HEK293 (cell line): ENCODE data around the gene ETV6.

Source experiments
- CTCF ChIA-PET: fragments of 350-600 bp; formaldehyde crosslinking; extraction: SDS; loops from one replicate; lab custom pipeline; 2021; ENCODE audit warnings: antibody characterized with exemption; lab: Yijun Ruan, JAX
- POLR2A ChIA-PET: fragments of 300-600 bp; formaldehyde crosslinking; extraction: SDS; loops from one replicate; lab custom pipeline; 2020; ENCODE audit warnings: antibody characterized with exemption, inconsistent platforms; lab: Yijun Ruan, JAX
- H3K27ac ChIP-seq: fragments of 200-500 bp; sonication (Bioruptor generic); 2 replicates; pipeline ENCODE4 v1.5.1; 2014; ENCODE audit warnings: low read depth, low read length, control low read depth, inconsistent platforms; ENCODE audit errors: extremely low read depth
- H3K36me3 ChIP-seq, 2 experiments: fragments of 200-500 bp in 1 of 2; sonication (Bioruptor generic) in 1 of 2; 1 replicate in 1 of 2; 2 replicates in 1 of 2; pipeline ENCODE4 v1.5.1; 2014 to 2017; ENCODE audit warnings: inconsistent platforms in 2 of 2, low read length in 2 of 2; ENCODE audit not compliant: control insufficient read depth in 2 of 2, insufficient read depth in 1 of 2
- H3K4me1 ChIP-seq: fragments of 200-500 bp; sonication (Bioruptor generic); 2 replicates; pipeline ENCODE4 v1.5.1; 2014; ENCODE audit warnings: mild to moderate bottlenecking, low read length, inconsistent platforms; ENCODE audit not compliant: control insufficient read depth, insufficient read depth
- H3K4me3 ChIP-seq: 2 replicates; pipeline ENCODE4 v1.5.1; 2011; ENCODE audit warnings: low read depth, mild to moderate bottlenecking, control low read depth, low read length, moderate library complexity
- H3K9me3 ChIP-seq: fragments of 200-500 bp; sonication (Bioruptor generic); 2 replicates; pipeline ENCODE4 v1.5.1; 2014; ENCODE audit warnings: low read depth, low read length, inconsistent platforms; ENCODE audit not compliant: control insufficient read depth, insufficient read depth
- GLI2 ChIP-seq: fragments of 450-650 bp; formaldehyde crosslinking; IDR thresholded peaks from 2 replicates; pipeline ENCODE4; 2017; ENCODE audit warnings: missing biosample characterization, missing genetic modification characterization, low read depth, borderline replicate concordance
- KLF16 ChIP-seq: fragments of 450-650 bp; formaldehyde crosslinking; IDR thresholded peaks from 2 replicates; pipeline ENCODE4 v1.5.1; 2017; ENCODE audit warnings: missing biosample characterization, missing genetic modification characterization
- PRDM10 ChIP-seq: fragments of 450-650 bp; formaldehyde crosslinking; IDR thresholded peaks from 2 replicates; pipeline ENCODE4 v1.5.1; 2016; ENCODE audit warnings: missing biosample characterization, missing genetic modification characterization
- TRIM28 ChIP-seq: IDR thresholded peaks from 2 replicates; pipeline ENCODE4 v1.6.1; 2011; ENCODE audit warnings: low read length, control low read depth, borderline replicate concordance
- ZNF174 ChIP-seq: fragments of 450-650 bp; formaldehyde crosslinking; IDR thresholded peaks from 2 replicates; pipeline ENCODE4 v1.5.0; 2017; ENCODE audit warnings: missing biosample characterization, mild to moderate bottlenecking, missing genetic modification characterization
- ZNF175 ChIP-seq: fragments of 450-650 bp; formaldehyde crosslinking; IDR thresholded peaks from 2 replicates; pipeline ENCODE4 v1.5.1; 2016; ENCODE audit warnings: missing biosample characterization, missing genetic modification characterization
- ZNF19 ChIP-seq: fragments of 450-650 bp; formaldehyde crosslinking; IDR thresholded peaks from 2 replicates; pipeline ENCODE4; 2016; ENCODE audit warnings: missing biosample characterization, missing genetic modification characterization, low read depth
- ZNF202 ChIP-seq: fragments of 450-650 bp; formaldehyde crosslinking; IDR thresholded peaks from 2 replicates; pipeline ENCODE4 v1.5.1; 2016; ENCODE audit warnings: missing biosample characterization, missing genetic modification characterization, borderline replicate concordance
- ZNF239 ChIP-seq: fragments of 450-650 bp; formaldehyde crosslinking; IDR thresholded peaks from 2 replicates; pipeline ENCODE4 v1.5.1; 2016; ENCODE audit warnings: missing biosample characterization, missing genetic modification characterization
- ZNF274 ChIP-seq, 2 experiments: fragments of 200-500 bp in 1 of 2; fragments of 450-650 bp in 1 of 2; sonication (Bioruptor generic) in 1 of 2; formaldehyde crosslinking in 1 of 2; IDR thresholded peaks; 2 replicates each; pipeline versions ENCODE4 v1.5.1 to v1.6.1; 2014 to 2016; ENCODE audit warnings: borderline replicate concordance in 1 of 2, inconsistent platforms in 1 of 2, low read length in 1 of 2, missing biosample characterization in 1 of 2, missing genetic modification characterization in 1 of 2
- ZNF335 ChIP-seq: fragments of 450-650 bp; formaldehyde crosslinking; conservative IDR thresholded peaks from 2 replicates; pipeline ENCODE4 v1.5.1; 2016; ENCODE audit warnings: missing biosample characterization, missing genetic modification characterization
- ZNF501 ChIP-seq: fragments of 450-650 bp; formaldehyde crosslinking; IDR thresholded peaks from 2 replicates; pipeline ENCODE4 v1.5.1; 2016; ENCODE audit warnings: missing biosample characterization, missing genetic modification characterization
- ZNF558 ChIP-seq: fragments of 450-650 bp; formaldehyde crosslinking; IDR thresholded peaks from 2 replicates; pipeline ENCODE4 v1.5.1; 2016; ENCODE audit warnings: missing biosample characterization, missing genetic modification characterization
- ZNF654 ChIP-seq: fragments of 450-650 bp; formaldehyde crosslinking; IDR thresholded peaks from 2 replicates; pipeline ENCODE4 v1.5.1; 2016; ENCODE audit warnings: low read depth, missing biosample characterization, missing genetic modification characterization
- ZNF660 ChIP-seq: fragments of 450-650 bp; IDR thresholded peaks from 2 replicates; pipeline ENCODE4 v1.5.1; 2018; ENCODE audit warnings: missing biosample characterization, mild to moderate bottlenecking, missing genetic modification characterization
- ZNF843 ChIP-seq: fragments of 450-650 bp; formaldehyde crosslinking; IDR thresholded peaks from 2 replicates; pipeline ENCODE4 v1.5.1; 2016; ENCODE audit warnings: missing biosample characterization, missing genetic modification characterization
- TF ChIP-seq, protein P1 (sequence below): fragments of 450-650 bp; formaldehyde crosslinking; IDR thresholded peaks from 2 replicates; pipeline ENCODE4 v1.5.1; 2016; ENCODE audit warnings: missing biosample characterization, missing genetic modification characterization
- TF ChIP-seq, protein P2 (sequence below): fragments of 450-650 bp; formaldehyde crosslinking; optimal IDR thresholded peaks from 2 replicates; pipeline ENCODE3; 2016; ENCODE audit warnings: missing biosample characterization, mild to moderate bottlenecking, missing genetic modification characterization
- TF ChIP-seq, protein P3 (sequence below): fragments of 450-650 bp; formaldehyde crosslinking; IDR thresholded peaks from 2 replicates; pipeline ENCODE4 v1.5.1; 2016; ENCODE audit warnings: missing biosample characterization, missing genetic modification characterization, borderline replicate concordance

The ETV6 gene

DNA sequence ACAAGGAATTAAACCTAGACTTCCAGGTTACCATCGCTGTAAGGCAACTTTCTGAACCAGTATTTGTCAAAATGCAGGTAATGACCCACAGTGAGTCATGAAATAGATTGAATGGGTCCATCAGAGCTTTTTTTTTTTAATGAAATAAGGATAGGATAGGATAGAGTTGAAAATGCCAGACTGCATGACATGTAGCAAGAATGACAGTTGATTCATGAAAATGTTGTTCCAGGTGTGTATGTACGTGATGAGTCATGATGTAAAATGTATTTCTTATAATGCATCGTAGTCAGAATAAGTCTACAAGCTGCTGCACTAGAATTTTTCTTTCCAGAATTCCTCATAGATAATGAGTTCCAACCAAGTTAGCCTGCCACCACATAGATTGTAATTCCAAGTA is 236.9 kb downstream of the ETV6 start (continued):
- TF ChIP-seq, protein P1, sequence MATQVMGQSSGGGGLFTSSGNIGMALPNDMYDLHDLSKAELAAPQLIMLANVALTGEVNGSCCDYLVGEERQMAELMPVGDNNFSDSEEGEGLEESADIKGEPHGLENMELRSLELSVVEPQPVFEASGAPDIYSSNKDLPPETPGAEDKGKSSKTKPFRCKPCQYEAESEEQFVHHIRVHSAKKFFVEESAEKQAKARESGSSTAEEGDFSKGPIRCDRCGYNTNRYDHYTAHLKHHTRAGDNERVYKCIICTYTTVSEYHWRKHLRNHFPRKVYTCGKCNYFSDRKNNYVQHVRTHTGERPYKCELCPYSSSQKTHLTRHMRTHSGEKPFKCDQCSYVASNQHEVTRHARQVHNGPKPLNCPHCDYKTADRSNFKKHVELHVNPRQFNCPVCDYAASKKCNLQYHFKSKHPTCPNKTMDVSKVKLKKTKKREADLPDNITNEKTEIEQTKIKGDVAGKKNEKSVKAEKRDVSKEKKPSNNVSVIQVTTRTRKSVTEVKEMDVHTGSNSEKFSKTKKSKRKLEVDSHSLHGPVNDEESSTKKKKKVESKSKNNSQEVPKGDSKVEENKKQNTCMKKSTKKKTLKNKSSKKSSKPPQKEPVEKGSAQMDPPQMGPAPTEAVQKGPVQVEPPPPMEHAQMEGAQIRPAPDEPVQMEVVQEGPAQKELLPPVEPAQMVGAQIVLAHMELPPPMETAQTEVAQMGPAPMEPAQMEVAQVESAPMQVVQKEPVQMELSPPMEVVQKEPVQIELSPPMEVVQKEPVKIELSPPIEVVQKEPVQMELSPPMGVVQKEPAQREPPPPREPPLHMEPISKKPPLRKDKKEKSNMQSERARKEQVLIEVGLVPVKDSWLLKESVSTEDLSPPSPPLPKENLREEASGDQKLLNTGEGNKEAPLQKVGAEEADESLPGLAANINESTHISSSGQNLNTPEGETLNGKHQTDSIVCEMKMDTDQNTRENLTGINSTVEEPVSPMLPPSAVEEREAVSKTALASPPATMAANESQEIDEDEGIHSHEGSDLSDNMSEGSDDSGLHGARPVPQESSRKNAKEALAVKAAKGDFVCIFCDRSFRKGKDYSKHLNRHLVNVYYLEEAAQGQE (tag by site-specific recombination) = no peak
- TF ChIP-seq ZNF202 (tag by site-specific recombination) (no peak), KLF16 (tag by site-specific recombination) (no peak), ZNF558 (tag by site-specific recombination) (no peak), ZNF660 (tag by site-specific recombination) (no peak)
- TF ChIP-seq, all 188 proteins: peak for 0

GRCh38 chr12:11888029-11888428 is 238.6 kb downstream of the ETV6 start:
- POLR2A ChIA-PET = interaction anchor here (1.0 kb wide), 1 partner anchor 308 kb away, joined by 3 read pairs; no protein-coding TSS in a partner anchor
- Histone ChIP-seq H3K9me3 (no peaks in the 10 kb centered on the region), H3K36me3 (peaks cover 0 to 3% of the 10 kb centered on the region in 2 experiments; a peak in 1 of 3 replicates), H3K4me1 (no peaks in the 10 kb centered on the region), H3K27ac (no peak overlapping the region), H3K4me3 (no peak overlapping the region)
- CTCF ChIA-PET = no interaction called here
- TF ChIP-seq, protein P2, sequence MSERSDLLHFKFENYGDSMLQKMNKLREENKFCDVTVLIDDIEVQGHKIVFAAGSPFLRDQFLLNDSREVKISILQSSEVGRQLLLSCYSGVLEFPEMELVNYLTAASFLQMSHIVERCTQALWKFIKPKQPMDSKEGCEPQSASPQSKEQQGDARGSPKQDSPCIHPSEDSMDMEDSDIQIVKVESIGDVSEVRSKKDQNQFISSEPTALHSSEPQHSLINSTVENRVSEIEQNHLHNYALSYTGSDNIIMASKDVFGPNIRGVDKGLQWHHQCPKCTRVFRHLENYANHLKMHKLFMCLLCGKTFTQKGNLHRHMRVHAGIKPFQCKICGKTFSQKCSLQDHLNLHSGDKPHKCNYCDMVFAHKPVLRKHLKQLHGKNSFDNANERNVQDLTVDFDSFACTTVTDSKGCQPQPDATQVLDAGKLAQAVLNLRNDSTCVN (tag by site-specific recombination) = no peak

- ChIA-PET POLR2A (no interaction called here), CTCF (interaction anchor here (0.6 to 1.2 kb wide), 3 partner anchors 100 to 668 kb away, joined by 3 read pairs; no protein-coding TSS in a partner anchor)
- H3K4me3 ChIP-seq = no peak overlapping the region
- TF ChIP-seq TRIM28 = no peak
- TF ChIP-seq ZNF274 (IDR thresholded peaks at IDR 0.05; ENCODE audit: low read length) = no peak
- TF ChIP-seq ZNF274 (tag by site-specific recombination; IDR thresholded peaks at IDR 0.05; ENCODE audit: borderline replicate concordance) = no peak
- TF ChIP-seq ZNF654 = no peak
- no peak for TF ChIP-seq ZNF843 (tag by site-specific recombination)
- TF ChIP-seq ZNF501 (tag by site-specific recombination) = no peak
- TF ChIP-seq PRDM10 (tag by site-specific recombination) = no peak
- TF ChIP-seq, protein P3, sequence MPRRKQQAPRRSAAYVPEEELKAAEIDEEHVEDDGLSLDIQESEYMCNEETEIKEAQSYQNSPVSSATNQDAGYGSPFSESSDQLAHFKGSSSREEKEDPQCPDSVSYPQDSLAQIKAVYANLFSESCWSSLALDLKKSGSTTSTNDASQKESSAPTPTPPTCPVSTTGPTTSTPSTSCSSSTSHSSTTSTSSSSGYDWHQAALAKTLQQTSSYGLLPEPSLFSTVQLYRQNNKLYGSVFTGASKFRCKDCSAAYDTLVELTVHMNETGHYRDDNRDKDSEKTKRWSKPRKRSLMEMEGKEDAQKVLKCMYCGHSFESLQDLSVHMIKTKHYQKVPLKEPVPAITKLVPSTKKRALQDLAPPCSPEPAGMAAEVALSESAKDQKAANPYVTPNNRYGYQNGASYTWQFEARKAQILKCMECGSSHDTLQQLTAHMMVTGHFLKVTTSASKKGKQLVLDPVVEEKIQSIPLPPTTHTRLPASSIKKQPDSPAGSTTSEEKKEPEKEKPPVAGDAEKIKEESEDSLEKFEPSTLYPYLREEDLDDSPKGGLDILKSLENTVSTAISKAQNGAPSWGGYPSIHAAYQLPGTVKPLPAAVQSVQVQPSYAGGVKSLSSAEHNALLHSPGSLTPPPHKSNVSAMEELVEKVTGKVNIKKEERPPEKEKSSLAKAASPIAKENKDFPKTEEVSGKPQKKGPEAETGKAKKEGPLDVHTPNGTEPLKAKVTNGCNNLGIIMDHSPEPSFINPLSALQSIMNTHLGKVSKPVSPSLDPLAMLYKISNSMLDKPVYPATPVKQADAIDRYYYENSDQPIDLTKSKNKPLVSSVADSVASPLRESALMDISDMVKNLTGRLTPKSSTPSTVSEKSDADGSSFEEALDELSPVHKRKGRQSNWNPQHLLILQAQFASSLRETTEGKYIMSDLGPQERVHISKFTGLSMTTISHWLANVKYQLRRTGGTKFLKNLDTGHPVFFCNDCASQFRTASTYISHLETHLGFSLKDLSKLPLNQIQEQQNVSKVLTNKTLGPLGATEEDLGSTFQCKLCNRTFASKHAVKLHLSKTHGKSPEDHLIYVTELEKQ (tag by site-specific recombination) = no peak
- no peak for TF ChIP-seq ZNF174
- TF ChIP-seq ZNF175 (tag by site-specific recombination) = no peak
- no peak for TF ChIP-seq ZNF239
- no peak for TF ChIP-seq ZNF19 (tag by site-specific recombination)
- no peak for TF ChIP-seq GLI2
- TF ChIP-seq ZNF335 (tag by site-specific recombination) = no peak
- no peak overlapping the region for H3K27ac ChIP-seq
- no peaks in the 10 kb centered on the region for H3K4me1 ChIP-seq
- no peaks in the 10 kb centered on the region for H3K9me3 ChIP-seq
- H3K36me3 ChIP-seq = peaks cover 0 to 3% of the 10 kb centered on the region in 2 experiments; a peak in 1 of 3 replicates
These were observed 241.9 kb downstream of the ETV6 start for GRCh38 chr12:11891346-11891745.
